ENCODE data around the gene ZNF770. TPM values are rescaled to one million over a fixed set of nuclear protein-coding genes. Genes with fewer than 3 reads are reported as not detected.
A peak's percentile ranks its signal among the peaks of the same experiment; 100 is the strongest.

The ZNF770 gene
- total and polyA plus RNA-seq, 9 of the 15 experiments (the other 6 are each of a cell fraction or from before 2014, with no cell fraction given), result 3.4 to 50.8 (median 40.3) TPM

GRCh38 chr15:34988027-34988902, at the start of gene ZNF770 (continued):
- TF ChIP-seq RREB1 (CRISPR knock-in tag; IDR thresholded peaks at IDR 0.05) (0 out of 2 replicates have a peak, but pooled peaks have one; percentile 11), ETV6 (IDR thresholded peaks at IDR 0.05; ENCODE audit: borderline replicate concordance in 1 of 2, low read depth in 2 of 2, low read length in 1 of 2) (peak in 1 of 2 experiments; percentile 14; a peak in 1 of 4 replicates), ETV6 (CRISPR knock-in tag; IDR thresholded peaks at IDR 0.05; ENCODE audit: borderline replicate concordance) (no peak), TCF7L2 (IDR thresholded peaks at IDR 0.05; ENCODE audit: low read depth, low read length) (no peak), NR2C2 (CRISPR knock-in tag; IDR thresholded peaks at IDR 0.05) (0 out of 2 replicates have a peak, but pooled peaks have one; percentile 40), NR2C2 (tag; IDR thresholded peaks at IDR 0.05) (peak; percentile 96), YY1 (IDR thresholded peaks at IDR 0.05; ENCODE audit: borderline replicate concordance in 1 of 3, control insufficient read depth in 1 of 3, extremely low read depth in 1 of 3, insufficient read depth in 3 of 3, insufficient read length in 1 of 3, insufficient replicate concordance in 2 of 3, low read depth in 1 of 3, low read length in 2 of 3) (peak; percentile 15 to 87 (median 80)), LCOR (CRISPR knock-in tag; IDR thresholded peaks at IDR 0.05) (peak; percentile 70; the same call in 1 of the 2 replicates), TAF1 (IDR thresholded peaks at IDR 0.05; ENCODE audit: control insufficient read depth, extremely low read depth, insufficient read depth, low read length, severe bottlenecking) (peak; percentile 98), MYC (IDR thresholded peaks at IDR 0.05; ENCODE audit: low read depth, low read length) (peak; percentile 83), MYC (CRISPR knock-in tag; IDR thresholded peaks at IDR 0.05; ENCODE audit: borderline replicate concordance, low read depth) (0 out of 2 replicates have a peak, but pooled peaks have one; percentile 52), ZNF444 (CRISPR knock-in tag; IDR thresholded peaks at IDR 0.05) (no peak), ZNF121 (CRISPR knock-in tag; conservative IDR thresholded peaks at IDR 0.05) (no peak), NR3C1 (CRISPR knock-in tag; IDR thresholded peaks at IDR 0.05) (no peak), ZNF644 (tag; IDR thresholded peaks at IDR 0.05; ENCODE audit: low read depth) (0 out of 2 replicates have a peak, but pooled peaks have one; percentile 50), STAG1 (CRISPR knock-in tag; IDR thresholded peaks at IDR 0.05; ENCODE audit: borderline replicate concordance) (no peak), ZNF449 (CRISPR knock-in tag; IDR thresholded peaks at IDR 0.05) (no peak)

All from K562 (cell line).